NCI-H748 (cell line): ENCODE measurements around the gene C4orf50.
A peak's percentile ranks its signal among the peaks of the same experiment; 100 is the strongest.
"Not testable (repeated sequence)": the region's sequence is repeated elsewhere in the genome, so short reads cannot be mapped to it uniquely, and the experiment has no call there.

ENCODE experiments used
- DNase-seq: peaks from one replicate; lab custom pipeline; 2025; ENCODE audit not compliant: unreplicated experiment; lab: John Stamatoyannopoulos, UW

The C4orf50 gene

DNA sequence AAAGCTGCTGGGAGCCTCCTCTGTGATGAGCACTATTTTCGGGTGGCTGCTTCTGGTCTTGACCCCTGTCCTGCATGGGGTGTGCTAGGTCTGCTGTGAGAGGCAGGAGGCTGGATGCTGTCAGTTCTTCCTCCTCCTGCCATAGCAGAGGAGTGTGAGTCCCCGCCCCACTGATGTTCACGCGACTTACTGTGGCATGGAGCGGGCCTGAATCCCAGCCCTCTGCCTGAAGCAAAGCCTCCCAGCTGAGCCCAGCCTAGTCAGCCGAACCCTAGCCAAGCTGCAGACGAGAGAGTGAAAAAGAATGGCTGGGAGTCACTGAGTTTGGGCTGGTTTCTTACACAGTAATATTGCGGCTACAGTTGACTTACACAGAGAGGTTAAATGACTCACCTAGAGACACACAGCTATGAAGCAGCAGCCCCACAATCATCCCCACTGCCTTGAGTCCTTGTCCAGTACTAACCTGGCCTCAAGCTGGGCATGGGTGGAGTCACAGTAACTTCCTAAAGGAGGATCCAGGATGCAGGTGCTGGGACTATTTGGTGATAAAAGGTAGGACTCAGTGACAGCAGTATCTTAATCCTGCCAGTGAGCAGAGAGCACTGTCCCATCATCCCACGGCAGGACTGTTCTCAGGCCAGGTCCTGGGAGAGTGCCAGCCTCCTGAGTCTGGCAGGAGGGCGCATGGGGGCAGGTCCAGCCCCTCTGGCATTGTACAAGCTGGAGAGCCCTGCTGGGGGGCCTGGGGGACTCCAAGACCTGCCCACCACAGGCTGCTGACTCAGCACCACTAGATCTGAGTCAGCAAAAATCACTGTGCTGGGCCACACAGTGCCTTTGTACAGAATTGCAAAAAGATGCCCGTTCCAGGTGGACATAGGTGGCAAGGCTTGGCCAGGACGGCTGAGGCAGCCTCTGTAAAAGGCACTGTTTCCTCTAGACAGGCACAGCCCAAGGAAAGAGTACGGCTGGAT, 65.0 kb downstream of the C4orf50 start:
- no peak for DNase-seq

GRCh38 chr4:5952286-5952974, 65.8 kb downstream of the C4orf50 start:
- DNase-seq, result no peak

DNA sequence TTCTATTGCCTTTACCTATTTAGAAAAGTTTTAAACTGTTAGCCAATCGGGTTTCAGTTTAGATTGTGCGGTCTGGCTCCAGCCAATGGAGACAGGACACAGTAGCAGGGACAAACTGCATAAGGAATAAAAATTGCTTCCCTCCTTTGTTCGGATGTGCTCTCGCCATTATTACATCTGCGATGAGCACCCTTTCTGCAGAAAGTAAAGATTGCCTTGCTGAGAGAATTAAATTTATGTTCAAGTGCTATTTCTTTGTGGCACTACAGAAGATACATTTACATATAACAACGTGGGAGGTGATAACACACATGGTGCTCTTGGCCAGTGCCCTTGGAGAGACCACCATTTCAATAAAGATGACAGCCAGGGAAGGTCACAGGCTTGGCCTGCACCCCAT, 71.6 kb downstream of the C4orf50 start:
- not testable (repeated sequence) for DNase-seq

GRCh38 chr4:5945936-5946335, 72.3 kb downstream of the C4orf50 start:
- no peak for DNase-seq

GRCh38 chr4:5945171-5945570, 73.1 kb downstream of the C4orf50 start:
- no peak for DNase-seq

DNA sequence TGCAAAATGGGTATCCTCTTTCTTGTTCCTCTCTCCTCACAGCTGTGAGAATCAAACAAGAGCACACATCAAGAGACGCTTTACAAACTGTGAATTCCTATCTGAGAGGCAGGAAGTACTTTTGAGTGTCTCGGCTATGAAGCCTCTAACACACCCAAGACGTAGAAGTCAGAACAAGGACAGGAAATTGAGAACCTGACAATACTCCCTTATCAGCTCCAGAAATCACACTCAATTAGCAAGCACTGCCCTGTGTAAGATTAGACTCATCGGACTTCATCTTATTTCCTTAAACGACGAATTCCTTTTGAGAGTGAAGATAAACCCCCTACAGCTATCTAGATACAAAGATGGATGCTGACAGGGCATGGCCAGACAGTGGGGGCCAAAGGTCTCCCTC, 74.7 kb downstream of the C4orf50 start:
- DNase-seq, result no peak

GRCh38 chr4:5942947-5943346, 75.3 kb downstream of the C4orf50 start:
- DNase-seq, result no peak

- no peak for DNase-seq
Observed at GRCh38 chr4:5941601-5942000, 76.6 kb downstream of the C4orf50 start.

- DNase-seq, result peak; percentile 95
Observed at GRCh38 chr4:5940470-5941203, 77.6 kb downstream of the C4orf50 start.

- DNase-seq, result no peak
Observed at GRCh38 chr4:5933996-5934831, 84.0 kb downstream of the C4orf50 start.

DNA sequence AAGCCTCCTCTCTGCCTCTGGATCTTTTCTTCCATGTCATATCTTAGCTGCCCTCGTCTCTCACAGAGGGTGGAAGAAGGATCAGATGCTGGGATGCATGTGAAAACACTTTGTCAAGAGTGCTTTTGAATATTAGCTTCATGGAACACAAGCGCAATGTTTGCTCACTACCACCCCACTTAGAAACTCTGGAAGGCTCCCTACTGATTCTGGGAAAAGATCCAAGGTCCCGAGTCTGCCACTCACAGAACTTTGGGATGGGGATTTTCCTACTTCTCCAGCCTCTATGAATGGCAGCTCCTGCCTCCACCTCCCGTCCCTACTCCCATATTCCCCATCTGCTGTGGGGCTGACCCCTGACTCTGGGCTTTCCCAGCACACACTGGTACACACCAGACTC, 85.1 kb downstream of the C4orf50 start:
- peak; percentile 77 for DNase-seq

- DNase-seq, result peak; percentile 97
Observed at GRCh38 chr4:5932035-5932568, 86.1 kb downstream of the C4orf50 start.

GRCh38 chr4:5931526-5931925, 86.7 kb downstream of the C4orf50 start:
- no peak for DNase-seq

DNA sequence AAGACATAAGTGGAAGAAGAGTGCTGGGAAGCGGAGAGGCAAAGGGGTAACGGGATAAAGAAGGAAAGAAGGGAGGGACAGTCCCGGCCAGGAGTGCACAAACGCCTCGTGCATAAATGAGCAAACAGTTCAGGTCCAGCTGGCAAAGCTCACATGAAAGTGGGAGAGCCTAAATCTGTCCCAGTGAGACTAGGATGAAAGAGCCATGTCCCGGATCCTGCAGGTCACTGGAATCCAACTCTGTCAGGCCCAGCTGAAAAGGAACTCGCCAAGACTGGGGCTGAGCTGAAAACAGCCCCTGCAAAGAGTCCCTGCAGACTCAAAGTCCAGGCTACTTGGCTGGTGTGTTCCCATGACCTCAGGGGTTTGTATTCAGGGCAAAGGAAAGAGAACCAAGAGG, 87.4 kb downstream of the C4orf50 start:
- DNase-seq, result no peak

GRCh38 chr4:5930456-5930855, 87.8 kb downstream of the C4orf50 start:
- DNase-seq, result peak; percentile 47

GRCh38 chr4:5928844-5929420, 89.3 kb downstream of the C4orf50 start:
- no peak for DNase-seq

GRCh38 chr4:5928274-5928673, 90.0 kb downstream of the C4orf50 start:
- DNase-seq, result peak; percentile 79

DNA sequence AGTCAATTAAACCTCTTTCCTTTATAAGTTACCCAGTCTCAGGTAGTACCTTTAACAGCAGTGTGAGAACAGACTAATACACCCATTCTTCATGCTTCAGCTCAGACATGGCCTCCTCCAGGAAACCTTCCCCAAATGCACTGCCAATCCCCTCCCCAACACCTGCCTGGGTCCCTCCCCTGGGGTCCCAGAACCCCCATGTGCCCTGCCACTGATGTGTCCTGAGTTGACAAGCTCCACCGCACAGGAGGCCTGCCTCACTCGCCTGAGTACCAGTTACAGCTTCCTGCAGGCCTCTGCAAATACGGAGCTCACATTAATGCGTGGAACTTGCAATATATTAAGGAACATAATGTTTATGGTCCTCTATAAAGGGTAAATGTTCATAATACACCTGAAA, 90.5 kb downstream of the C4orf50 start:
- DNase-seq, result no peak

DNA sequence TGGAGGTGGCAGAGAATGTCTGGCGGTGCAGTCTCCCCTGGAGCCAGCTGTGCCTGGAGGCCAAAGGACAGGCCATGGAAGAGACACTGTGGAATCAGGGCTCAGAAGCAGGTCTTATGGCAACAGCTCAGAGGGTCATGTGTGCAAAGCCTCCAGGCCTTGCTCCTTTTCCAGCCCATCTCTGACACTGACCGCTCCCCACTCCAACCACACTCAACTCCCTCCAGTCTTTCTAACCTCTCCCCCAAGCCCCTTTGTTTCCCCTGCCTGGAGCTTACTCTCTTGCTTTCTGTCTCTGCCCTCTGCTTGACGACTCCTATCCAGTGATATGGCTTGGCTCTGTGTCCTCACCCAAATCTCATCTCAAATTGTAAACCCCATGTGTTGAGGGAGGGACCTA, 91.1 kb downstream of the C4orf50 start:
- DNase-seq, result no peak

DNA sequence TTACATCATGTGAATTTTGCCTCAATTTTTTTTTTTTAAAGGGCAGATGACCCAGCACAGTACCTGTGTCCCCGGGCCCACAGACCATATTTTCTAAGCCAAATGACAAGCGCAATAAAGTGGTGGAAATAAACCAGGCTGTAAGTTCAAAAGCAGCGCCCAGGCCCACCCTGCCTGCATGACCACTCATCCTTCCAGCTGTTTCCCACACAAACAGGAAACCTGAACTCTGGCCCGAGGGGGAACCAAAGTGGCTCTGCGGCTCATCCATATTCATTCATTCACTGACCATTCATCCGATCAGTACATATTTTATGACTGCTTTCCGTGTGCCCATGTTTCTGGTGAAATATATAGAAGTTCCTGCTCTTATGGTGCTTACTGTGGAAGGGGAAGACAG, 91.6 kb downstream of the C4orf50 start:
- DNase-seq, result no peak
